A204.1 (cell line): ENCODE results near the gene SPAG16.

Experiments
- FAIRE-seq: peaks from 2 replicates; lab custom pipeline; 2012; peaks lifted over from hg19 to GRCh38; lab: Jason Lieb, UNC

Gene SPAG16

DNA sequence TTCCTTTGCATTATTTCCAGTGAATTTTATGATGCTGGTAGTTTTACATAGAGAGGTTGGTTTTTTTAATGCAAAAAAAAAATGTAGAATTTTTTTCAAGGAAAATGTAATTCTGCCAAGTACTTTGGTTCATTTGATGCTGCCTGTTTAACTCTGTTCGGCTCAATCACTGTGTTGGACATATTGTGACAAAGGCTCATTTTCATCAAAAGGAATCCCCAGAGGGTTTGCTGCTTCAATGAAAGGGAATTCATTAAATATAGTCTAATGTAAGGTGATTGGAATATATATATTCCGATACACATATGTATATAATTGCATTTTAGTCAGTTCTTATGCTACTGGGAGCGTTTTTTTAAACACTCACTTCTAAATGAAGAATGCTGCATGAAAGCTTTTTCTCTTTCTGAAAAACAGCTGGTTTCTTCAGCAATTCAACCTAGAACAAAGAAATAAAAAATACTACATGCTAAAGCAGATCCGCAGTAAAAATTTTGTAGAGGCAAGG, 812.0 kb downstream of the SPAG16 start:
- FAIRE-seq: no peak

DNA sequence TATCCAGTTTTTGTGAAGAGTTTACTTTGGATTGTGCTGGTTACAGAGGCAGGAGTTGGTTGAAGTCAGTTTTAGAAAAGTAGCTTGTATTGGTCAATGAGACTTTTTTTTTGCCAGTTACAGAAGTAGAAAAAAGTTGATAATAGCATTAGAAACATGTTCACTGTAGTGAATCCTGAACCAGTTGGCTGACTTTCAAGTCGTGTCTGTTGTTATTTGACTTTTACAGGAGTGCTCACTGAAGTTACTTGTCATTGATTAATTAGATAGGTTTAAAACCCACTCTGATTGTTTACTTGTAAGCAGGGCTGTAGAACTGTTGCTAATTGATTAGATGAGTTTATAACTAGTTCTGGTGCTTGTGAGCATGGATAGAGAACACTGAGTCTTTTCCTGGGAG, 814.5 kb downstream of the SPAG16 start:
- FAIRE-seq: no peak

DNA sequence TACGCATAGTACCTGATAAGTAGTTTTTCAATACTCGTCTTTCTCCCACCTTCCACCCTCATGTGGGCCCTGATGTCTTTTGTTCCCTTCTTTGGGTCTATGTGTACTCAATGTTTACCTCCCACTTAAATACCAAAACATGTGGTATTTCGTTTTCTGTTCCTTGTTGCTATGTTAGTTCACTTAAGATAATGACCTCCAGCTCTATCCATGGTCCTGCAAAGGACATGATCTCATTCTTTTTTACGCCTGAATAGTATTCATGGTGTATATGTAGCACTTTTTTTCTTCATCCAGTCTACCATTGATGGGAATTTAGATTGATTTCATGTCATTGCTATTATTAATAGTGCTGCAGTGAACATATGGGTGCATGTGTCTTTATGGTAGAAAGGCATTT, 816.2 kb downstream of the SPAG16 start:
- FAIRE-seq: no peak

- FAIRE-seq: no peak
These were observed 819.2 kb downstream of the SPAG16 start for GRCh38 chr2:214103276-214104001.

GRCh38 chr2:214104219-214104618, 820.0 kb downstream of the SPAG16 start:
- FAIRE-seq: no peak

- no peak for FAIRE-seq
These were observed 820.7 kb downstream of the SPAG16 start for GRCh38 chr2:214104967-214105366.

DNA sequence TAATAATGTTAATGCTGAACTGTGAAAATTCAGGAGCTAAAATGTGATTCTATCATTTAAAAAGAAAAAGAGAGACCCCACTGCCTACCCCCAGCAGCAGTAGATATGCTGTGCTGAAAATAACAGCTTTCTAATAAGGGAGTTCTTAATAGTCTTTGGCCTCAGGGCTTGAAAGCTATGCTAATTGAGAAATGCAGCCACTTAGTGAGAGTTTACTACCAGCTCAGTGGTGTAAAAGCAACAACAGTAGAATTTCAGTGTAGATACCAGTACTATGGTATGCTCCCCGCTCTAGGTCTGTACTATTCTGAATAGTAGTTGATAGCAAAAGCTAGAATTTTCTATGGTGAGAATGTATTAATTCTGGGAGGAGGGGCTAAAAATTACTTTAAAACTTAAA, 823.5 kb downstream of the SPAG16 start:
- FAIRE-seq: no peak

DNA sequence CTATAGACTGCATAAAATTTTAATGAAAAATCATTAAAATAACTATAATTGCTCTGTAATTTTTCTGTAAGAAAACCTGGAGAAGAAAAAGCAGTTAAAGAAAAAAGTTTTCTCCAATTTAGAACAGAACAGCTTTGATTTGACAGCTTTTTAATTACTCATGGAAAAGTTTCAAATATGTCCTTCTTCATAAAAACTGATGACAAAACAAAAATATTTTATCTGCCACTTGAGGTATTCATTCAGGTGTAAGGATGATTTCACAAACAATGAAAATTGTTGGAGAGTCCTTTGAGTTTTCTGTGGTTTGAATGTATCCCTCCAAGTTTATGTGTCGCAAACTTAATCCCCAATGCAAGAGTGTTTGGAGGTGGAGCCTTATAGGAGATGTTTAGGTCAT, 824.3 kb downstream of the SPAG16 start:
- FAIRE-seq: no peak

GRCh38 chr2:214117054-214117453, 832.8 kb downstream of the SPAG16 start:
- FAIRE-seq: no peak

GRCh38 chr2:214126135-214126534, 841.9 kb downstream of the SPAG16 start:
- no peak for FAIRE-seq

GRCh38 chr2:214127170-214127569, 842.9 kb downstream of the SPAG16 start:
- no peak for FAIRE-seq

DNA sequence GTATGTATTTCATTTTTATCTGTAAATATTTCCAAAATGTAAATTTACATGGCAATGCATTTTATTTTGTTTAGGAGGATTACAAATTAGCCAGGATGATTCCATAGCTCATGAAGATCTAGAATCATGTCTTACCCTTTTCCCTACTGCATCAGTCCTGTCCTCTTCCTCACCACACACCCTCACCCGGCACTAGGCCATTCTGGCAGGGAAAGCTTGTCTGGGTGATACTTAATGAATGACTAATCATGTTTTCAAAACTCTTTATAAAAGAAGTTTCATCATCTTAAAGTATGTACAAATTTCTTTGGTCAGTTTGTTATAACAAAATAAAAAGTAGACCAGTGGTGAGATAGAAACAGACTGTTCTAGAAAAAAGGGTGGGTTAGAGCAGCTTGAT, 843.3 kb downstream of the SPAG16 start:
- FAIRE-seq: no peak

- FAIRE-seq: no peak
These were observed 843.8 kb downstream of the SPAG16 start for GRCh38 chr2:214128040-214128439.

DNA sequence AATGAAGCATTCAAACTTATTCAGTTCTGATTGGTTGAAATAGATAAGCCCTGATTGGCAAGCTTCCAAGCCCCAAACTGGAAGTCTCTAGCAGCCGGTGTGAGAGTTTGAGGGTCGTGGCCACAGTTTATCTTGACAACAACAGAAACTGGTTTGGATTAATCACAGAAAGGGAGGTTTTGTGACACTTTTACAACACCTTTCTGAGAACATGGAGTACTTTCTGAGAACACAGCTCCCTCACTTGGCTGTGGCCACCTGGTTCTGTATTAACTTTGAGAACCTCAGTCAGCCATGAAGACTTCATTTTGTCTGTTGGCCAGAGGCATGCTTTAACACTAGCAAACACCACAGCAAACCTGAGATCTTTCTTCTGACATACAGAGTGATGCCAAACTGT, 845.9 kb downstream of the SPAG16 start:
- no peak for FAIRE-seq

DNA sequence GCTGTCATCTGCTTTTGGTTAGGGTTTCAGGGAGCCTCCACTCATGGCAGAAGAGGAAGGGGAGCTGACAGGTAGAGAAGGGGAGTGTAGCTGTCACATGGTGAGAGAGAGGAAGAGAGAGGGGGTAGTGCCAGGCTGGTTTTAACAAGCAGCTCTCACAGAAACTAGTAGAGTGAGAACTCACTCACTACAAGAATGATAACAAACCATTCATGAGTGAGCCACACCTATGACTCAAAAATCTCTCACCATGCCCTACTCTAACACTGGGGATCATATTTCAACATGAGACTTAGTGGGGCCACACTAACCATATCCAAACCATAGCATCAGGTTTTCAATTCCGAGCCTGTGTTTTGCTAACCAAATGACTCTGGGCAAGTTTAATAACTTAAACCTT, 851.7 kb downstream of the SPAG16 start:
- FAIRE-seq: no peak

DNA sequence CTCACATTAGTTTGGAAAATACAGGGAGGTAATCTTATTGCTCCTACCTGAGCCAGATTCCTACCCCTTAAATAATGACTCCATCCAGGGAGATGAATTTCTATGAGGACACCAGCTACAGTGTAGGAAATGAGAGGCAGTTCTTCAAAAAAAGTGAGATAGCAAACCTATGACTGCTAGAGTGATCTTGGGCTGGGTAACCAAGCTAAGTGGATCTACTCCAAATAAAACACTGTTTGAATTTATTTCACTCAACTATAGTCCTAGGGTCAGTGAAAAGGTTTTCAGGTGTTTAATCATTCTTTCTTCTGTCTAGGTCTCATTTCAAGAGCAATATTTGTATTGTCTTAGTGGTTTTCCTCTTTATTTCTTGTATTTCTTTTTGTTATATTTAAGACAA, 854.5 kb downstream of the SPAG16 start:
- FAIRE-seq: no peak

GRCh38 chr2:214139630-214140284, 855.5 kb downstream of the SPAG16 start:
- FAIRE-seq: no peak

GRCh38 chr2:214156971-214157370, 872.7 kb downstream of the SPAG16 start:
- no peak for FAIRE-seq

DNA sequence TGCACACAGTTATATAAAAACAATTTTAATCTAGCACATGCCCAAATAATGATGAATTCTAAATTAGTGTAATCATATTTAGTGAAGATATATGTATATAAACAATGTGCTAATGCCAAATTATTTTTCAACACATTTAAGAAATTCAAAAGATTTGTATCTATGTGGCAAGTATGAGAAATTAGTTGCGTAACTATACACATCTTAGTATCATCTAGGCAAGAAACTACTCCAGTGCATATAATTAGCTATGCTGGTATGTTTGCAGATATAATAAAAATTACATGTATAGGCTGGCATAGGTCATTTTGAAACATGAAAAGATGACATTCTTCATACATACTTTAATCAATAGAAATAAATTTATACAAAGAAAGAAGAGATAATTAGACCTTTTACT, 874.6 kb downstream of the SPAG16 start:
- no peak for FAIRE-seq

DNA sequence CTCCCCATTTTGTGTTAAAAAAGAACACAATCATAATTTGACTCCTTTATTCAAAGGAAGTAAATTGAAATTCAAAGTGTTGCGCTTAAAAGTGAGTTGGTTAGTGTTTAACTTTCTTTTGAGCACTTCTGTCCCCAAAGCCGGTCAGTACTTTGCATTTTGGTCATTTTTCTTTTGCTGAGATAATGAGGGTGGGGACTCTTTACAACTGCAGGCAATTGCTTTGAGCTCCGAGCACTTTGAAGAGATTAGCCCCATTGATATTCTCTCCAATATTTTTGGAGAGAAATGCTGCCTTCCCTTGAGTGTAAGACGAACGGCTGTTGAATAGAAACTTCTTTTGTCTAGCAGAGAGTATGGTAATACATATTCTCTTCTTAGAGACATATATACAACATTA, 885.0 kb downstream of the SPAG16 start:
- FAIRE-seq: no peak

DNA sequence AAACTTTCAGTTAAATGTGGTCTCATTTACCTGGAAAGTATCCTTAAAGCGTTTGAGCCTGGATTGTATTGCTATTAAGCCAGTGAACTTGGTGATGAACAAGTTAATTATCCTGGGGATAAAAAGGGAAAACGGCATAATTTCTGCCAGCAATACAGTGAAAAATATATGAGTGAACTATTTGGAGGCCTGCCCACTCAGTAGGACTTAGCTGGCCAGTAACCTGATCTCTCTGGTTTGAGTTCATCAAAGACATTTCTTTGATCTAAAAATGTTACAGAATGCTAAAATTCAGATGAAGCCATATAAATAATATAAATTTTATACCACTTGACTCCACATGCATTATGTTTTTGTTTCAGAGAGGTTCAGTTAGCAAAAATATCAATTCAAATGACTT, 885.5 kb downstream of the SPAG16 start:
- no peak for FAIRE-seq

DNA sequence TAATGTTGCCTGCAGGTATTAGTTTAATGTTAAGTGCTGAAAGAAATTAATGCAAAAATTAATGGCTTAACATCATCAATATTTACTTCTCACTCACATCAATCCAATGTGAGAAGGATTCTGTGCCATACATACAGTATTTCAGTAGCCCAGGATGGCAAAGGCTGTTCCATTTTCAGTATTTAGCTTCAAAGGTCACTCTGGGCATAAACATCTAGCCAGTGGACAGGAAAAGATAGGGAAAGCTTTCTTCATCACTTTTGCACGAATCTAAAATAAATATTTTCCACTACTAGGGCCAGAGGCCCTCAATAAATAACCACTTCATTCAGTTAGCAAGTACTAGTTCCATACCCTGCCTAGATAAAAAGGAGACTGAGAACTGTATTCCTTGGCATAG, 890.3 kb downstream of the SPAG16 start:
- no peak for FAIRE-seq

DNA sequence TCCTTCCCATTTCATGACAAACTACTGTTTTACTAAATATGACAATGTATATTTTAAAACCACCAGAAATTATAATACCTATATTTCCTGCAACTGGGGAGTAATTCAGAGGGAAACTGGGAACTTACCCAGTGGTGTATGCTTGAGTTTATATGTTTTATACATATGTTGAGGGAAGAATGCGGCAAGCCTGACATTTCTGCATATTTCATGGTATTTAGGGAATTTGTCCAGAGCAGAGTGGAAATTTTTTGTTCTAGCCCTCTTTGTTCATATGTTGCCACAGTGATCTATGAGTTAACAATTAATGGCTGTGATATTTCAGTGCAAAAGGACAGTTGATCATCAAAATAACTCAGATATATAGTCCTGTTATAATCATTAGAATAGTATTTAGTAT, 895.8 kb downstream of the SPAG16 start:
- FAIRE-seq: no peak

DNA sequence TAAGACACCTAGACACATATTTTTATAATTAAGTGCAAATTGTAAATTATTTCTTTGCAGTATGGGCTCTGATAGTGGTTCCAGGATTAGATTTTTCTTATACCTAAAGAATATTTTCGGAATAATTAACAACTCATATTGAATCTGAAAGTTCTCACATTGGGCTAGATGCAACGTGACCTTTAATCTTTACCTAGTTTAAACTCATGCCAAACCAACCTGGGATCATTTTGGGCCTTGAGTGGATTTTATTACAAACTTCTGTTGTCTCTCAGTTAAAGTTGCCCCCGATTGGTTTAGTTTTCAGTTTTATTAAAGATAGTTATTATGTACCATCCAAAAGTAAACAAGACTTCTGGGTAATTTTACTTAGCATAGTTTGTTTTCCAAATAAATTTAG, 896.4 kb downstream of the SPAG16 start:
- no peak for FAIRE-seq
